Activated effector memory CD4-positive, alpha-beta T cell treated with Interleukin-2 at 50 U/mL for 16 hours (primary cell): ENCODE results near the gene PSAP.

ENCODE experiments used
- DNase-seq: peaks from one replicate; pipeline ENCODE4 v3.0.0-alpha.2; 2020

PSAP gene

GRCh38 chr10:71782221-71782916 lies 68.7 kb downstream of the PSAP start:
- no peak for DNase-seq

- no peak for DNase-seq
These were observed 70.3 kb downstream of the PSAP start for GRCh38 chr10:71780719-71781118.

GRCh38 chr10:71780156-71780555 lies 70.9 kb downstream of the PSAP start:
- no peak for DNase-seq

GRCh38 chr10:71779641-71780040 lies 71.4 kb downstream of the PSAP start:
- no peak for DNase-seq

- DNase-seq: no peak
These were observed 72.8 kb downstream of the PSAP start for GRCh38 chr10:71778071-71778825.

GRCh38 chr10:71777213-71777985 lies 73.7 kb downstream of the PSAP start:
- DNase-seq: no peak

- no peak for DNase-seq
These were observed 74.5 kb downstream of the PSAP start for GRCh38 chr10:71776481-71776925.

- no peak for DNase-seq
These were observed 75.9 kb downstream of the PSAP start for GRCh38 chr10:71774916-71775702.

- DNase-seq: peak; percentile 95
These were observed 77.7 kb downstream of the PSAP start, which contains the start of gene VSIR for GRCh38 chr10:71773221-71773971. Gene VSIR (minus strand): TSS chr10:71773520. CDS start chr10:71773439, 81 bp downstream.

- no peak for DNase-seq
These were observed 78.2 kb downstream of the PSAP start for GRCh38 chr10:71772832-71773220.

GRCh38 chr10:71771821-71772617 lies 79.0 kb downstream of the PSAP start:
- no peak for DNase-seq

GRCh38 chr10:71771204-71771603 lies 79.8 kb downstream of the PSAP start:
- no peak for DNase-seq

GRCh38 chr10:71770789-71771188 lies 80.3 kb downstream of the PSAP start:
- DNase-seq: no peak

GRCh38 chr10:71770255-71770654 lies 80.8 kb downstream of the PSAP start:
- DNase-seq: no peak

GRCh38 chr10:71769279-71769823 lies 81.7 kb downstream of the PSAP start:
- no peak for DNase-seq

- no peak for DNase-seq
These were observed 83.5 kb downstream of the PSAP start for GRCh38 chr10:71767420-71768035.

- no peak for DNase-seq
These were observed 84.2 kb downstream of the PSAP start for GRCh38 chr10:71766717-71767419.
